ENCODE data around the gene TINAGL1. TPM values are rescaled to one million over a fixed set of nuclear protein-coding genes. Genes with fewer than 3 reads are reported as not detected.

Gene TINAGL1
- total and polyA plus RNA-seq, 8 donors = 10.1 to 47.3 (median 25.7) TPM

DNA sequence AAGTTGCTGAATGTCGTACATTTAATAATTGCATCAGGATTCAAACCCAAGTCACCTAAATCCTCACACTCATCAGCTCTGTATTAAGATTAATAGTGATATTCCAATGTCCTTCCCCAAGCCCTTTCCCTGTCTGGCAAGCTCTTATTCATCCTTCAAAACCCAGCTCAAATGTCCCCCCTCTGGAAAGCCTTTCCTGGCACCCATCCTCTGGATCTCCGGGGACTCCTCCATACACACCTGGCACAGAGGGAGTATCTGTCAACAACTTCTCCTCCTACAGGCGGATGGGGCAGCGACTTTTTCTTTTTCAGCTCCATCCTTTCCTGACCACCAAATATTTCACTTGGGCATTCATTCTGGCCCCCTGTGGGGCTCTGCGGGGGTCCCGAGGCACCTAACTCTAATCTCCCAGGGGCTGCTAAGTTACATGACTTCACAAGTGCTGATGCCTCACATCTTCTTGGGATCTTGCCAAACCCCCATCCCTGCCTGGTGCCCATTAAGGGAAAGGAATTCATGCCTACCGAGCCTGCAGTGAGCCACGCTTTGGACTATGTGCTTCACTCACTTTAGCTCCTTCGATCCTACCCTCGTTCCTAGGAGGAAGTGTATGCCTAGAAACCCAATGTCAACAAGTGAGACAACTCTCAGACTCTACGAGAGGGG lies 15.2 kb downstream of the TINAGL1 start:
- FAIRE-seq = no peak
- Histone ChIP-seq H3K36me3 (no peaks in the 10 kb centered on the region), H3K27ac (no peak overlapping the region), H3K4me3 (no peak overlapping the region), H3K9me3 (no peaks in the 10 kb centered on the region), H3K4me1 (peaks cover 12 to 13% (median 13%) of the 10 kb centered on the region in 3 donors), H3K27me3 (no peaks in the 10 kb centered on the region)
- DNase-seq = no peak
- WGBS, 2 donors = 69 to 74% methylated on average over 11 of the region's 11 CpGs
- ATAC-seq = no peak
- TF ChIP-seq, protein P1, sequence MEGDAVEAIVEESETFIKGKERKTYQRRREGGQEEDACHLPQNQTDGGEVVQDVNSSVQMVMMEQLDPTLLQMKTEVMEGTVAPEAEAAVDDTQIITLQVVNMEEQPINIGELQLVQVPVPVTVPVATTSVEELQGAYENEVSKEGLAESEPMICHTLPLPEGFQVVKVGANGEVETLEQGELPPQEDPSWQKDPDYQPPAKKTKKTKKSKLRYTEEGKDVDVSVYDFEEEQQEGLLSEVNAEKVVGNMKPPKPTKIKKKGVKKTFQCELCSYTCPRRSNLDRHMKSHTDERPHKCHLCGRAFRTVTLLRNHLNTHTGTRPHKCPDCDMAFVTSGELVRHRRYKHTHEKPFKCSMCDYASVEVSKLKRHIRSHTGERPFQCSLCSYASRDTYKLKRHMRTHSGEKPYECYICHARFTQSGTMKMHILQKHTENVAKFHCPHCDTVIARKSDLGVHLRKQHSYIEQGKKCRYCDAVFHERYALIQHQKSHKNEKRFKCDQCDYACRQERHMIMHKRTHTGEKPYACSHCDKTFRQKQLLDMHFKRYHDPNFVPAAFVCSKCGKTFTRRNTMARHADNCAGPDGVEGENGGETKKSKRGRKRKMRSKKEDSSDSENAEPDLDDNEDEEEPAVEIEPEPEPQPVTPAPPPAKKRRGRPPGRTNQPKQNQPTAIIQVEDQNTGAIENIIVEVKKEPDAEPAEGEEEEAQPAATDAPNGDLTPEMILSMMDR (IDR thresholded peaks at IDR 0.05) = no peak
- intact Hi-C loops (cut with DNase I) = no loop called here

GRCh38 chr1:31592132-31592531 lies 15.8 kb downstream of the TINAGL1 start:
- TF ChIP-seq, protein P1 (IDR thresholded peaks at IDR 0.05) = no peak
- no peak for FAIRE-seq
- intact Hi-C loops (cut with DNase I) = no loop called here

DNA sequence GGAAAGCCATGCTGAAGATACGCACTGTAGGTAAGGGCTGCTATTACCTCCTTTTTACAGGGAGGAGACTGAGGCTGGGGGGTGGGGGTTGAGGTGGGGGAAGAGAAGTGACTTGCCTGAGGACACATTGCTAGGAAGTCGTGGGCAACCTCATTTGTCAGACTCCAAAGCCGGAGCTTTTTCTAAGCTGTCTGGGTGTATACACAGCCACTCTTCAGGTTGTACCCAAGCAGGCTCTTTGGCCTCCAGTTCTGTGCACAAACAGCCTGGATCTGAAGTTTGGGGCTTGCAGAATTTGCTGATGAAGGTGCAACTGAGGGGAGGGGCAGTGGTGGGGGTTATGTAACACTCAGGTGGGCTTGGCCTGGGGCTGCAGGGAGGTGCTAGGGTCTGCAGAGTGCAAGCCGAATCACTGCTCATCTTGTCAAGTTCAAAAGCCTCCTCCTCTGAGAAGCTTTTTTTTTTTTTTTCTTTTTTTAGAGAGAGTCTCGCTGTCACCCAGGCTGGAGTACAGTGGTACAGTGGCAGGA lies 16.9 kb downstream of the TINAGL1 start:
- Histone ChIP-seq H3K36me3 (no peaks in the 10 kb centered on the region), H3K4me3 (no peak overlapping the region)
- 79 to 95% methylated on average over 5 of the region's 5 CpGs for WGBS, 2 donors

More at GRCh38 chr1:31592132-31592531, 15.8 kb downstream of the TINAGL1 start:
- no peaks in the 10 kb centered on the region for H3K9me3 ChIP-seq
- H3K27ac ChIP-seq = no peak overlapping the region
- no peak for DNase-seq
- no peaks in the 10 kb centered on the region for H3K27me3 ChIP-seq
- H3K4me3 ChIP-seq = no peak overlapping the region
- peaks cover 12 to 13% (median 13%) of the 10 kb centered on the region in 3 donors for H3K4me1 ChIP-seq
- ATAC-seq = no peak
- H3K36me3 ChIP-seq = no peaks in the 10 kb centered on the region

DNA sequence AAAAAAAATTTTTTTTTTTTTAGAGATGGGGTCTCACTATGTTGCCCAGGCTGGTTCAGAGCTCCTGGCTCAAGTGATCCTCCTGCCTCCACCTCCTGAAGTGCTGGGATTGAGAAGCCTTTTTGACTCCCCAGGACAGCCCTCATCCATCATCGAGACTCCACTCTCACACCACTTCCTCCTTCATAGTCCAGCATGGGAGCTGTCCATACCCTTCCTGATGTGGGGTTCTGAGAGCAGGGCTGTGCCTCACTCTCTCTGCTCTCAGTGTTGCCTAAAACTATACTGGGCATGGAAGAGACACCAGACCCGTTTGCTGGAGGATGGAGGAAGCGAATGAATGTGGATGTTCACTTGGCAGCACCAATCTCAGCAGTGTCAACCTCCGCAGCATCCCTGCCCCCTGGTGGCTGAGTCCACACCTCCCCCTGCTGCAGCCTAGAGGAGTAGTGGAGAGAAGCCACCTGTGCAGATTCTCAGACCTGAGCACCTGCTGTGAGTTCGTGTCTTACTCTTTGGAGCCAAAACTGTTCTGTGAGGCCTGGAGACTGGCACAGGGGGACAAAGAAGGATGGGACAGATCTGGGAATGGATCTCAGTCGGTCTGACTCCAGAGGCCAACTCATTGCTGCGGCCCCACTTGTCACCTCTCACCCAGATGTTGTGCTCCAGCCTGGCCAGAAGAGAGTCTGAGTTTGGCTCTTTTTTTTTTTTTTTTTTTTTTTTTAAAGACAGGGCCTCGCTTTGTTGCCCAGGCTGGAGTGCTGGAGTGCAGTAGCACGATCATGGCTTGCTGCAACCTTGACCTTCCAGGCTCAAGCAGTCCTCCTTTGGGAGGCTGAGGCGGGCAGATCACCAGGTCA lies 17.7 kb downstream of the TINAGL1 start:
- Histone ChIP-seq H3K36me3 (no peaks in the 10 kb centered on the region), H3K27me3 (no peaks in the 10 kb centered on the region), H3K4me3 (no peak overlapping the region), H3K27ac (no peak overlapping the region), H3K4me1 (no peaks in the 10 kb centered on the region), H3K9me3 (no peaks in the 10 kb centered on the region)
- ATAC-seq (peak; percentile 95 to 100 (median 98)), DNase-seq (peak; percentile 84 to 96 (median 92)), FAIRE-seq (no peak)
- TF ChIP-seq, protein P1 (IDR thresholded peaks at IDR 0.05) = peak; percentile 82 to 89 (median 87)
- intact Hi-C loops (cut with DNase I) = loop anchor here in 1 of 3 donors (2.0 kb wide), 1 partner anchor 31 kb away; no protein-coding TSS in a partner anchor
- WGBS, 2 donors = 27 to 30% methylated on average over 9 to 10 of the region's 10 CpGs

More for the DNA sequence above, 16.9 kb downstream of the TINAGL1 start:
- Histone ChIP-seq H3K27me3 (no peaks in the 10 kb centered on the region), H3K9me3 (no peaks in the 10 kb centered on the region), H3K4me1 (peaks cover 1 to 4% (median 4%) of the 10 kb centered on the region in 3 donors), H3K27ac (no peak overlapping the region)
- DNase-seq = no peak
- no peak for ATAC-seq
- no peak for FAIRE-seq
- TF ChIP-seq, protein P1 (IDR thresholded peaks at IDR 0.05) = no peak
- intact Hi-C loops (cut with DNase I) = no loop called here
